Coronary artery (tissue), 2 donors: ENCODE results near the gene ARID1B.
A peak's percentile ranks its signal among the peaks of the same experiment; 100 is the strongest.

Source experiments
- DNase-seq: peaks from one replicate; pipeline ENCODE4 v3.0.0-alpha.2; 2017; ENCODE audit warnings: low spot score
- H3K27ac ChIP-seq, 2 donors: fragments of 200-600 bp; sonication (generic); one replicate each; pipeline ENCODE4 v1.5.1; 2016 to 2019
- H3K4me3 ChIP-seq: fragments of 200-600 bp; sonication (generic); 2 replicates; pipeline ENCODE4 v1.5.1; 2016; ENCODE audit warnings: mild to moderate bottlenecking, moderate library complexity
- CTCF ChIP-seq: fragments of 200-600 bp; sonication (generic); IDR thresholded peaks from one replicate; pipeline ENCODE4 v1.5.1; 2019; ENCODE audit warnings: antibody characterized with exemption

Gene ARID1B

GRCh38 chr6:157117431-157118095 lies 340.4 kb downstream of the ARID1B start:
- Histone ChIP-seq H3K27ac (no peak overlapping the region), H3K4me3 (no peak overlapping the region)
- no peak for DNase-seq
- no peak for TF ChIP-seq CTCF

- DNase-seq = no peak
- TF ChIP-seq CTCF = no peak
- no peak overlapping the region for H3K27ac ChIP-seq
- no peak overlapping the region for H3K4me3 ChIP-seq
Measured at GRCh38 chr6:157119502-157120027, 342.4 kb downstream of the ARID1B start.

GRCh38 chr6:157120534-157121232 lies 343.5 kb downstream of the ARID1B start:
- H3K4me3 ChIP-seq = no peak overlapping the region
- no peak overlapping the region for H3K27ac ChIP-seq
- DNase-seq = no peak
- TF ChIP-seq CTCF = no peak

GRCh38 chr6:157121897-157122296 lies 344.7 kb downstream of the ARID1B start:
- no peak for TF ChIP-seq CTCF
- no peak for DNase-seq
- H3K4me3 ChIP-seq = no peak overlapping the region
- no peak overlapping the region for H3K27ac ChIP-seq

- Histone ChIP-seq H3K27ac (no peak overlapping the region), H3K4me3 (no peak overlapping the region)
- peak; percentile 61 for DNase-seq
- no peak for TF ChIP-seq CTCF
Measured at GRCh38 chr6:157123234-157123633, 346.1 kb downstream of the ARID1B start.

- TF ChIP-seq CTCF = no peak
- Histone ChIP-seq H3K4me3 (no peak overlapping the region), H3K27ac (no peak overlapping the region)
- DNase-seq = peak; percentile 61
Measured at GRCh38 chr6:157124485-157125254, 347.5 kb downstream of the ARID1B start.
